Thyroid gland (tissue), 4 donors: Measurements from ENCODE around the gene OSTM1. TPM values are rescaled to one million over a fixed set of nuclear protein-coding genes. Genes with fewer than 3 reads are reported as not detected.

Experiments used
- DNase-seq, 2 donors: peaks; one replicate each; pipeline ENCODE4 v3.0.0-alpha.2; 2019
- H3K27ac ChIP-seq, 3 donors: fragments of 200-600 bp; sonication (generic); 1 replicate in 2 of 3; 2 replicates in 1 of 3; pipeline ENCODE4 v1.5.1; 2016 to 2019; ENCODE audit warnings: mild to moderate bottlenecking in 1 of 3, moderate library complexity in 1 of 3
- H3K27me3 ChIP-seq: fragments of 200-600 bp; sonication (generic); one replicate; pipeline ENCODE4 v1.5.1; 2019
- H3K36me3 ChIP-seq, 2 donors: fragments of 200-600 bp; sonication (generic); one replicate each; pipeline ENCODE4 v1.5.1; 2016 to 2019
- H3K4me1 ChIP-seq, 2 donors: fragments of 200-600 bp; sonication (generic); one replicate each; pipeline ENCODE4 v1.5.1; 2017 to 2019
- H3K4me3 ChIP-seq, 3 donors: fragments of 200-600 bp; sonication (generic); replicated peaks in 1 of 3; 1 replicate in 2 of 3; 2 replicates in 1 of 3; pipeline ENCODE4 v1.5.1; 2016; ENCODE audit warnings: mild to moderate bottlenecking in 1 of 3
- H3K9me3 ChIP-seq: fragments of 200-600 bp; sonication (generic); one replicate; pipeline ENCODE4 v1.5.1; 2017
- CTCF ChIP-seq, 6 experiments: fragments of 200-600 bp in 3 of 6; fragments of 450-650 bp in 3 of 6; sonication (generic) in 3 of 6; IDR thresholded peaks; one replicate each; pipeline ENCODE4 v1.5.1; 2016 to 2019; ENCODE audit warnings: antibody characterized with exemption in 6 of 6, mild to moderate bottlenecking in 2 of 6, inconsistent platforms in 1 of 6, moderate library complexity in 1 of 6
- POLR2A ChIP-seq, 2 donors: fragments of 450-650 bp; IDR thresholded peaks; one replicate each; pipeline ENCODE4 v1.6.1; 2017; ENCODE audit warnings: antibody characterized with exemption in 2 of 2, mild to moderate bottlenecking in 2 of 2, moderate library complexity in 1 of 2
- WGBS, 2 donors: methylation state at CpG; one replicate each; pipeline ENCODE4 v1.1.5; 2017; 5-methylcytosine and 5-hydroxymethylcytosine counted together
- intact Hi-C: fragments of 100-400 bp; cut with DNase I; formaldehyde crosslinking; loops from one replicate; pipeline ENCODE4 v1.15.1; 2023
- total RNA-seq, 4 donors: library from RNA; depleted of rRNA; stranded (reverse); fragments of >200 nt; gene quantifications; one replicate each; pipeline ENCODE4 v1.2.3, GENCODE V29; 2016

OSTM1 gene
- total RNA-seq, 4 donors from 2014 or later, result 41.0 to 110 (median 53.6) TPM

- peak overlapping the region; percentile 64 to 92 (median 76) for H3K4me3 ChIP-seq
- no peaks in the 10 kb centered on the region for H3K36me3 ChIP-seq
- no peaks in the 10 kb centered on the region for H3K9me3 ChIP-seq
- H3K4me1 ChIP-seq, result peaks cover 16 to 19% of the 10 kb centered on the region in 2 donors
- 1 to 2% methylated on average over 7 to 12 of the region's 12 CpGs for WGBS, 2 donors
- peak overlapping the region in 2 of 3 donors; percentile 58 to 86 for H3K27ac ChIP-seq
- DNase-seq, result no peak
- H3K27me3 ChIP-seq, result no peaks in the 10 kb centered on the region
- TF ChIP-seq POLR2A (IDR thresholded peaks at IDR 0.05) (no peak), CTCF (IDR thresholded peaks at IDR 0.05) (no peak)
- intact Hi-C loops, result no loop called here
Observed at GRCh38 chr6:108074057-108074358, 533 bp downstream of the OSTM1 start.

DNA sequence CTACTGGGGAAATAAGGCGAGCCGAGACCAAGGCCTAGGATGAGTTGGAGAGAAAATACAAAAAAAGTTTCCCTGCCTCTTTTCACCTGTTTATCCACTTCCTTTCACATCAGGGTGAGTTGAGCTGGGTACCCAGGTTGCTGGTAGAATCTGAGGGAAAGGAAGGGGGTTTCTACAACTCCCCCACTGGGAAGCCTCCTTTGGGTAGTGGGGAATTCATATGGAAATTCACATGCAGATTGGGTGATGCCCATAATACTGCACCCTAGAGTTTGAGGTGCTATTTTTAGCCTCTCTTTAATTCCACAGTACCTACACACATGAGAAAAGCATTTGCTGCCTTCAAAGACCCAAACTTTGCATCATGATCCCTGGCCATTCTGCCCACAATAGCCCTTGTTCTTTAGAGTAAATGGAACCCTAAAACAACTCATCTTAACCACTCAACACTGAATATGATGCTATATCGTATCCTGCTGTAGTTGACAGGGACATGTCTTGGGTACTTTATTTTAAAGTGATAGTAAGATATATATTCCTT, 2.7 kb downstream of the OSTM1 start:
- Histone ChIP-seq H3K9me3 (no peaks in the 10 kb centered on the region), H3K36me3 (no peaks in the 10 kb centered on the region), H3K4me1 (peaks cover 16 to 19% of the 10 kb centered on the region in 2 donors), H3K27me3 (no peaks in the 10 kb centered on the region), H3K4me3 (no peak overlapping the region), H3K27ac (no peak overlapping the region)
- DNase-seq, result no peak
- no peak for TF ChIP-seq POLR2A (IDR thresholded peaks at IDR 0.05)
- no peak for TF ChIP-seq CTCF (IDR thresholded peaks at IDR 0.05)
- intact Hi-C loops, result no loop called here
- WGBS, 2 donors, result 95 to 97% methylated on average over 3 of the region's 3 CpGs

- Histone ChIP-seq H3K4me1 (peaks cover 6 to 7% of the 10 kb centered on the region in 2 donors), H3K36me3 (peaks cover 0 to 12% of the 10 kb centered on the region in 2 donors), H3K4me3 (no peak overlapping the region), H3K9me3 (no peaks in the 10 kb centered on the region), H3K27ac (no peak overlapping the region), H3K27me3 (no peaks in the 10 kb centered on the region)
- no peak for DNase-seq
- intact Hi-C loops, result no loop called here
- TF ChIP-seq CTCF (IDR thresholded peaks at IDR 0.05), result no peak
- TF ChIP-seq POLR2A (IDR thresholded peaks at IDR 0.05), result no peak
- 80 to 91% methylated on average over 2 of the region's 2 CpGs for WGBS, 2 donors
Observed at GRCh38 chr6:108068618-108069017, 5.9 kb downstream of the OSTM1 start.

GRCh38 chr6:108068182-108068581, 6.4 kb downstream of the OSTM1 start:
- 92 to 96% methylated on average over 3 of the region's 3 CpGs for WGBS, 2 donors
- no peaks in the 10 kb centered on the region for H3K27me3 ChIP-seq
- H3K36me3 ChIP-seq, result peaks cover 0 to 12% of the 10 kb centered on the region in 2 donors
- no peak overlapping the region for H3K4me3 ChIP-seq
- DNase-seq, result no peak
- H3K27ac ChIP-seq, result no peak overlapping the region
- TF ChIP-seq POLR2A (IDR thresholded peaks at IDR 0.05) (no peak), CTCF (IDR thresholded peaks at IDR 0.05) (no peak)
- intact Hi-C loops, result no loop called here
- H3K4me1 ChIP-seq, result peaks cover 2 to 3% of the 10 kb centered on the region in 2 donors
- no peaks in the 10 kb centered on the region for H3K9me3 ChIP-seq

DNA sequence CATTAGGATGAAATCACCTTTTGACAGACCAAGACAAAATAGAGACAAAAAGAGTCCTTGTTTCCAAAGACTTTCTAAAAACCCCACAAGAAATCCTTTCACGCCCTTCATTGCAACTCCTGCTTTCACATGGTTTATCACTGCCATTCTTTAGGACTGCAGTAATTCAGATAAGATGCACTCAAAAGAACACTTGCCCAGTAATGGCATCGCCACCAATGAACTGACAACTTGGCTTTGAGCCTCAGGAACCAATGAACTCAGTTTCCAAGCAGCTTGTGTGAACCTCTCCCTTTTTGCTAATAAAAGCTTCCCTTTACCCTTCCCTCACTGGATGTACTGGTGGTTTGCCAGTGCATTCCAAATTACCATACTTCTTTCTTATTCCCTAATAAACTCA, 21.8 kb downstream of the OSTM1 start:
- Histone ChIP-seq H3K27me3 (no peaks in the 10 kb centered on the region), H3K9me3 (no peaks in the 10 kb centered on the region), H3K4me1 (no peaks in the 10 kb centered on the region), H3K27ac (no peak overlapping the region), H3K36me3 (peaks cover 3 to 4% of the 10 kb centered on the region in 2 donors), H3K4me3 (no peak overlapping the region)
- DNase-seq, result no peak
- intact Hi-C loops, result no loop called here
- 96 to 100% methylated on average over 2 of the region's 2 CpGs for WGBS, 2 donors
- TF ChIP-seq CTCF (IDR thresholded peaks at IDR 0.05) (no peak), POLR2A (IDR thresholded peaks at IDR 0.05) (no peak)
